Measurements from ENCODE around the gene KLRG1. TPM values are rescaled to one million over a fixed set of nuclear protein-coding genes. Genes with fewer than 3 reads are reported as not detected.

KLRG1 gene
- total RNA-seq, 1 donor: 23.6 TPM

GRCh38 chr12:9047105-9047504, 57.8 kb downstream of the KLRG1 start:
- Histone ChIP-seq H3K4me1 (ENCODE audit: insufficient read depth, low read length) (peaks cover 6% of the 10 kb centered on the region), H3K9me3 (ENCODE audit: low read depth, low read length) (no peaks in the 10 kb centered on the region), H3K4me3 (ENCODE audit: low read length) (no peak overlapping the region), H3K27me3 (ENCODE audit: insufficient read depth, low read length) (no peaks in the 10 kb centered on the region)

- Histone ChIP-seq H3K27me3 (ENCODE audit: insufficient read depth, low read length) (no peaks in the 10 kb centered on the region), H3K4me1 (ENCODE audit: insufficient read depth, low read length) (peaks cover 6% of the 10 kb centered on the region), H3K9me3 (ENCODE audit: low read depth, low read length) (no peaks in the 10 kb centered on the region), H3K4me3 (ENCODE audit: low read length) (no peak overlapping the region)
These were observed 59.6 kb downstream of the KLRG1 start for GRCh38 chr12:9048930-9049329.

GRCh38 chr12:9049520-9050133, 60.3 kb downstream of the KLRG1 start:
- no peaks in the 10 kb centered on the region for H3K27me3 ChIP-seq (ENCODE audit: insufficient read depth, low read length)
- H3K9me3 ChIP-seq (ENCODE audit: low read depth, low read length): no peaks in the 10 kb centered on the region
- peaks cover 6% of the 10 kb centered on the region for H3K4me1 ChIP-seq (ENCODE audit: insufficient read depth, low read length)
- no peak overlapping the region for H3K4me3 ChIP-seq (ENCODE audit: low read length)

- Histone ChIP-seq H3K9me3 (ENCODE audit: low read depth, low read length) (no peaks in the 10 kb centered on the region), H3K4me1 (ENCODE audit: insufficient read depth, low read length) (peaks cover 6% of the 10 kb centered on the region), H3K4me3 (ENCODE audit: low read length) (no peak overlapping the region), H3K27me3 (ENCODE audit: insufficient read depth, low read length) (no peaks in the 10 kb centered on the region)
These were observed 61.3 kb downstream of the KLRG1 start for GRCh38 chr12:9050521-9051157.

- Histone ChIP-seq H3K27me3 (ENCODE audit: insufficient read depth, low read length) (no peaks in the 10 kb centered on the region), H3K9me3 (ENCODE audit: low read depth, low read length) (no peaks in the 10 kb centered on the region), H3K4me1 (ENCODE audit: insufficient read depth, low read length) (peaks cover 6% of the 10 kb centered on the region), H3K4me3 (ENCODE audit: low read length) (no peak overlapping the region)
These were observed 61.8 kb downstream of the KLRG1 start for GRCh38 chr12:9051158-9051550.

- Histone ChIP-seq H3K4me3 (ENCODE audit: low read length) (no peak overlapping the region), H3K27me3 (ENCODE audit: insufficient read depth, low read length) (no peaks in the 10 kb centered on the region), H3K4me1 (ENCODE audit: insufficient read depth, low read length) (peaks cover 6% of the 10 kb centered on the region), H3K9me3 (ENCODE audit: low read depth, low read length) (no peaks in the 10 kb centered on the region)
These were observed 63.3 kb downstream of the KLRG1 start for GRCh38 chr12:9052610-9053009.

Other genes with a start within 250 kb of the KLRG1 start
- not detected for gene A2ML1, start 166.9 kb upstream of the KLRG1 start, total RNA-seq
- 26.9 TPM for gene PHC1, start 75.0 kb upstream of the KLRG1 start, total RNA-seq
- 78.2 TPM for gene M6PR, start 39.9 kb upstream of the KLRG1 start, total RNA-seq
- not detected for gene A2M, start 126.4 kb downstream of the KLRG1 start, total RNA-seq
- gene PZP, start 218.8 kb downstream of the KLRG1 start, total RNA-seq: not detected

Measured in mononuclear cell (primary cell).